Endodermal cell (in vitro differentiated cells): ENCODE data around the gene CD226. TPM values are rescaled to one million over a fixed set of nuclear protein-coding genes. Genes with fewer than 3 reads are reported as not detected.

ENCODE experiments used
- DNase-seq: peaks from one replicate; pipeline ENCODE4 v3.0.0-alpha.2; 2017
- H3K27ac ChIP-seq: 2 replicates; pipeline ENCODE4 v1.5.1; 2013; ENCODE audit warnings: mild to moderate bottlenecking, low read depth, low read length, moderate library complexity
- H3K27me3 ChIP-seq: 2 replicates; pipeline ENCODE4 v1.6.1; 2013; ENCODE audit warnings: mild to moderate bottlenecking, low read length, moderate library complexity; ENCODE audit not compliant: insufficient read depth, control insufficient read depth, poor library complexity, severe bottlenecking
- H3K36me3 ChIP-seq: 2 replicates; pipeline ENCODE4 v1.7.0; 2013; ENCODE audit warnings: mild to moderate bottlenecking, low read length, moderate library complexity; ENCODE audit not compliant: control insufficient read depth, insufficient read depth
- H3K4me1 ChIP-seq: one replicate; pipeline ENCODE4 v1.7.0; 2013; ENCODE audit warnings: low read length; ENCODE audit not compliant: control insufficient read depth, insufficient read depth
- H3K4me3 ChIP-seq: 2 replicates; pipeline ENCODE4 v1.5.1; 2013; ENCODE audit warnings: mild to moderate bottlenecking, low read length, moderate library complexity
- H3K9ac ChIP-seq: 2 replicates; pipeline ENCODE4 v1.6.1; 2013; ENCODE audit warnings: mild to moderate bottlenecking, low read length, moderate library complexity; ENCODE audit not compliant: poor library complexity, severe bottlenecking; ENCODE audit errors: extremely low read depth
- H3K9me3 ChIP-seq: 2 replicates; pipeline ENCODE4 v1.6.1; 2013; ENCODE audit warnings: mild to moderate bottlenecking, low read length, moderate library complexity; ENCODE audit not compliant: control insufficient read depth
- H3K27ac Mint-ChIP-seq: 2 replicates; pipeline ENCODE4 v1.8.0; 2020; ENCODE audit warnings: mixed read lengths
- H3K27me3 Mint-ChIP-seq: 2 replicates; pipeline ENCODE4 v1.8.0; 2021; ENCODE audit warnings: mild to moderate bottlenecking, mixed read lengths; ENCODE audit not compliant: insufficient read depth
- H3K36me3 Mint-ChIP-seq: 2 replicates; pipeline ENCODE4 v1.8.0; 2020; ENCODE audit warnings: low read depth, mixed read lengths
- H3K4me1 Mint-ChIP-seq: 2 replicates; pipeline ENCODE4 v1.8.0; 2020; ENCODE audit warnings: mixed read lengths
- H3K4me3 Mint-ChIP-seq: 2 replicates; pipeline ENCODE4 v1.8.0; 2020; ENCODE audit warnings: mild to moderate bottlenecking, moderate library complexity, mixed read lengths
- H3K9me3 Mint-ChIP-seq: 2 replicates; pipeline ENCODE4 v1.8.0; 2020; ENCODE audit warnings: mild to moderate bottlenecking, mixed read lengths
- CTCF ChIP-seq: fragments of 200-600 bp; sonication (generic); conservative IDR thresholded peaks from 2 replicates; pipeline ENCODE4 v1.5.0; 2021; ENCODE audit warnings: antibody characterized with exemption, mild to moderate bottlenecking
- WGBS, 2 experiments: methylation state at CpG; one replicate each; pipeline versions ENCODE4 v1.1.5 to v1.1.7; 2013; ENCODE audit warnings: missing lambda C conversion rate in 2 of 2, mixed read lengths in 1 of 2; ENCODE audit not compliant: insufficient coverage in 1 of 2, insufficient read length in 1 of 2; 5-methylcytosine and 5-hydroxymethylcytosine counted together
- total RNA-seq, 2 donors: library from RNA; stranded (reverse); fragmentation: NEBNext Ultra II Directional in 1 of 2; extraction: Animal tissue kit (Norgen Biotek cat#: 25700) in 1 of 2; gene quantifications; 2 replicates in 1 of 2; 3 replicates in 1 of 2; pipeline ENCODE4 v1.2.1, GENCODE V29; 2021

Gene CD226
- total RNA-seq, 2 donors from 2014 or later, result 0.13 TPM; not detected in 1

GRCh38 chr18:69974365-69974764 is 26.7 kb upstream of the CD226 start:
- H3K4me3 Mint-ChIP-seq, result no peak overlapping the region
- WGBS, 2 experiments, result 97% methylated on average over 1 of the region's 1 CpG; no CpG with 5 or more reads in 1 of the 2 experiments
- H3K4me1 Mint-ChIP-seq, result peaks cover 3% of the 10 kb centered on the region
- Histone ChIP-seq H3K9me3 (no peaks in the 10 kb centered on the region), H3K4me1 (peaks cover under 1% of the 10 kb centered on the region), H3K36me3 (no peaks in the 10 kb centered on the region), H3K9ac (no peak overlapping the region), H3K27me3 (no peaks in the 10 kb centered on the region), H3K27ac (no peak overlapping the region), H3K4me3 (no peak overlapping the region)
- no peak for DNase-seq
- no peaks in the 10 kb centered on the region for H3K27me3 Mint-ChIP-seq
- peaks cover 2% of the 10 kb centered on the region for H3K36me3 Mint-ChIP-seq
- no peak for TF ChIP-seq CTCF
- H3K9me3 Mint-ChIP-seq, result peaks cover 30% of the 10 kb centered on the region
- H3K27ac Mint-ChIP-seq, result no peak overlapping the region

- no peak overlapping the region for H3K27ac Mint-ChIP-seq
- H3K4me3 Mint-ChIP-seq, result no peak overlapping the region
- no peak overlapping the region for H3K9ac ChIP-seq
- 90 to 96% methylated on average over 2 of the region's 2 CpGs for WGBS, 2 experiments
- no peaks in the 10 kb centered on the region for H3K27me3 ChIP-seq
- no peak for TF ChIP-seq CTCF
- no peaks in the 10 kb centered on the region for H3K4me1 Mint-ChIP-seq
- no peaks in the 10 kb centered on the region for H3K36me3 Mint-ChIP-seq
- H3K9me3 ChIP-seq, result no peaks in the 10 kb centered on the region
- H3K36me3 ChIP-seq, result no peaks in the 10 kb centered on the region
- no peak overlapping the region for H3K27ac ChIP-seq
- no peak overlapping the region for H3K4me3 ChIP-seq
- H3K27me3 Mint-ChIP-seq, result no peaks in the 10 kb centered on the region
- H3K9me3 Mint-ChIP-seq, result peaks cover 12% of the 10 kb centered on the region
- H3K4me1 ChIP-seq, result no peaks in the 10 kb centered on the region
- DNase-seq, result no peak
Observed at GRCh38 chr18:69969491-69969890, 21.8 kb upstream of the CD226 start.

- 75 to 88% methylated on average over 4 to 8 of the region's 8 CpGs for WGBS, 2 experiments
- no peak for TF ChIP-seq CTCF
- Mint-ChIP-seq H3K9me3 (peaks cover 12% of the 10 kb centered on the region), H3K36me3 (no peaks in the 10 kb centered on the region), H3K4me1 (no peaks in the 10 kb centered on the region), H3K27ac (no peak overlapping the region), H3K27me3 (no peaks in the 10 kb centered on the region), H3K4me3 (no peak overlapping the region)
- Histone ChIP-seq H3K4me3 (no peak overlapping the region), H3K4me1 (no peaks in the 10 kb centered on the region), H3K9me3 (no peaks in the 10 kb centered on the region), H3K36me3 (no peaks in the 10 kb centered on the region), H3K27ac (no peak overlapping the region), H3K9ac (no peak overlapping the region), H3K27me3 (no peaks in the 10 kb centered on the region)
- no peak for DNase-seq
Observed at GRCh38 chr18:69968039-69968438, 20.4 kb upstream of the CD226 start.
